Erythroblast (primary cell): ENCODE measurements around the gene PHACTR3.
"Not testable (repeated sequence)": the region's sequence is repeated elsewhere in the genome, so short reads cannot be mapped to it uniquely, and the experiment has no call there.

Experiments used
- DNase-seq, 2 experiments: peaks; one replicate each; lab custom pipeline; 2025; lab: John Stamatoyannopoulos, UW
- GATA1 ChIP-seq: IDR thresholded peaks from 2 replicates; pipeline ENCODE4 v1.6.1; 2011; ENCODE audit warnings: low read depth, mild to moderate bottlenecking, control low read depth, low read length, moderate library complexity
- POLR2A ChIP-seq: IDR thresholded peaks from 2 replicates; pipeline ENCODE4 v1.6.1; 2011; ENCODE audit warnings: mild to moderate bottlenecking, low read length

PHACTR3 gene

DNA sequence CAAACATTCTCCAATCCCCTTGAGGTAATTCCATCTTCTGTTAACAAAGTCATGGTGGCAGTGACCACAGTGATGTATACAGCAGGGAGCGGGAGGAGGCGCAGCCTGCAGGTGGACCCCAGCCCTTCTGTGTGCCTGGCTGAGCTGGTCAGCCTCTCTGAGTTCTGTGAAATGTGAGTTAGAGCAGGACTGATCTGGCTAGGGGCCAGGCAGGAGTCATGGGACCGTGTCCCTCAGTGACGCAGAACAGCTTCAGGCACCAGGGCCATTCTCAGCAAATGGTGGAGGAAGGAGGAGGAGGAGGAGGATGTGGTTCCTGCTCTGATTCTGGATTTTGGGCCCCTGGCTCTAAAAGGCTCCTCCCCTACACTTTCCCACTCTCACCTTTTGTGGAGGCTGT is 6.9 kb downstream of the PHACTR3 start:
- no peak for TF ChIP-seq GATA1
- TF ChIP-seq POLR2A, result no peak
- DNase-seq, result no peak

DNA sequence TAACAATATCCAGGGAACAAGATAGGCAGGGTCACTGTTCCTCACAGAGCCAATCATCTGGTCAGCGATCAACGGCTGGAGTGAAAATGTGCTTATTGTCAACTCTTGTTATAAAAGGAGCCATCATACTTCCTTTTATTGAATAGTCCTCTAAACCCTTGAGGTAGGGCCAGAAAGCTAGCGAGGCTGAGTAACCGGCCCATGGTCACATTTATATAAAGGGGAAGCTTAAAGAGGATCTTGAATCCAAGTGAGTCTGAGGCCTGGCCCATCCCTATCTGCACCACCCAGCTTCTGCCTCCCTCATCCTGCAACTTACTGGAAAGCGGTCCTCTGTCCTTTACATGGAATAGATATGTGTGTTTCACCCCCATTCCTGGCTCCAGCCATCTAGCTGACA is 9.5 kb downstream of the PHACTR3 start:
- TF ChIP-seq GATA1 (no peak), POLR2A (no peak)
- no peak for DNase-seq

DNA sequence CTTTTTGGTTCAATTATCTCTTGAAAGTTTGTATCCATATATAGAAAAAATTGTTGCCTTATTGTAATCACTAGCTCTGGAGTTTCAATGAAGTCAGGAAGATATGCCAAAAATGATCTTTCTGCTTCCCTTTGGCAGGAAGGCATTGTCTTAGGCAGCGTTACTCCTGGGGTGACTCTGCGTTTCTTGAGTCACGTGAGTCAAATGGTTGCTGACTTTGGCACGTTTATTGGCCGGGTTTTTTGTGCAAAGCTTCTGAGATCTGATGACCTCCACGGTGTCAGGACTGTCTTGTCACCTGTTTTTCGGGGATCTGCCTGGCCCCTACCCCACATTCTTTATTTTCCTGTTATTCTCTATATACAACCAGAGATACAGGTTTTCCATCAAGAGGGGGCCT is 10.4 kb downstream of the PHACTR3 start:
- no peak for TF ChIP-seq POLR2A
- TF ChIP-seq GATA1, result no peak
- DNase-seq, result no peak

DNA sequence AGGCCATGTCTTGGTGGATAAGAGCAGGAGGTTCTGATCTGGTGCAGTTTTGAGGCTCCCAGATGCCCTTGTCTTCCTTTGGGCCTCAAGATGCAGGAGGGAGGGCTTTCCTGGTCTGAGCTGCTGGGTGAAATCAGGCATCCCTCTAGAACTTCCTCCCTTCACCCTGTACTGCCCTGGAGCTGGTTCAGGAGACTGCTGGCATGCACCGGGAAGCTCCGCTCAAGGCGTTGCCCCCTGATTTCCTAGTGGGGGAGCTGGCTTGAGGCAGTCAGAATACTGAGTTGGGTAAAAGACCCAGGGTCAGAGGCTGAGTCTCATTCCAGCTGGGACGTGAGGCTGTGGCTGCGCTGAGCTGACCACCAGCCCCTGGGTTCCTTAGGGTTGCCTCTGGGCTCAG is 12.0 kb downstream of the PHACTR3 start:
- no peak for TF ChIP-seq POLR2A
- TF ChIP-seq GATA1, result no peak
- DNase-seq, result no peak

DNA sequence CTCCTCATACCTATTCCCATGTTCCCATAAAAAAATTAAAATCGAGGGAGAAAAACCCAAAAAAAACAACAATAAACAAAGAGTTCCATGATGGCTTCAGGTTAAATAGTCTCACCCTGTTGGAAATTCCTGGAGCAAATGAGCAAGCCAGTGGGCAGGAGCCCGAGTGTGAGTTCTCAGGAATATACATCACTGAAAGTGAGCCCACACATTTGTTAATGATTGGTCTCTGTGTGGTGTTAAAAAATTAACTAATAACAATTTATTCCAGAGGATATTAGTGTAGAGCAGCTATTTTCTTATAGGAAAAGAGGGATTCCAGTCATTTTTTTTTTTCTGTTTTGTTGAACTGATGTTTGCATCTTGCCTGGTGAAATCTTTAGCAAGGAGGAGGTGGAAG is 12.9 kb downstream of the PHACTR3 start:
- TF ChIP-seq GATA1, result no peak
- no peak for TF ChIP-seq POLR2A
- DNase-seq, result no peak

DNA sequence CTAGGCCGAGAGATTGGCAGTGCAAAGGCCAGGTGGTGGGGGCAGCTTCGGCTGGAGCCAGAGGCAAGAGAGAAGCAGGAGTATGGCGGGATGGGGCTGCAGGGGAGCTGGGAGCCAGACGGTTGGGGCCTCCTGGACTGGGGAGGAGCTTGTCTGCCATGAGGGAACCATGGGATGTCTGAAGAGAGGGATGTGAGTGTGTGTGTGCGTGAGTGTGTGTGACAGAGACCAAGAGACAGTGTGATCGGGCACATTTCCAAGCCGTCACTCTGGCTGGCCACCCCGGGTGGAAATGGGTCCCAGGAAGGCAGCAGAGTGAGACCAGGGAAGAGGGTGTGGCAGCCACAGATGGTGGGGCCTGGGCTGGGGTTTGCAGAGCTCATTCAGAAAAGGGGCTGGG is 13.8 kb downstream of the PHACTR3 start:
- TF ChIP-seq POLR2A (no peak), GATA1 (no peak)
- no peak for DNase-seq

DNA sequence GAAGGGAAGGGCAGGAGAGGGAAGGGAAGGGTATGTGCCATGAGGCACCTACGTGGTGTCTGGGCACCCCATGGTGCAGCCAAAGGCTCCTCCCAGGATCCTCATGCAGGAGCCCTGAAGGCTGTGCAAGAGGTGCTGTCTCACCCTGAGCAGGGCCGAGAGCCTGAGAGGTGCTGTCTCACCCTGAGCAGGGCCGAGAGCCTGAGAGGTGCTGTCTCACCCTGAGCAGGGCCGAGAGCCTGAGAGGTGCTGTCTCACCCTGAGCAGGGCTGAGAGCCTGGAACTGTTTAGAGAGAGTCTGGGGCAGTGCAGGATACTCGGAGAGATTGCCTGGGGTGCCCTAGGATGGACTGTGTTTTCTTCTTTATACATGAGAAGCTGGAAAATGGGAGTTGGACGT is 14.2 kb downstream of the PHACTR3 start:
- DNase-seq, result not testable (repeated sequence)

DNA sequence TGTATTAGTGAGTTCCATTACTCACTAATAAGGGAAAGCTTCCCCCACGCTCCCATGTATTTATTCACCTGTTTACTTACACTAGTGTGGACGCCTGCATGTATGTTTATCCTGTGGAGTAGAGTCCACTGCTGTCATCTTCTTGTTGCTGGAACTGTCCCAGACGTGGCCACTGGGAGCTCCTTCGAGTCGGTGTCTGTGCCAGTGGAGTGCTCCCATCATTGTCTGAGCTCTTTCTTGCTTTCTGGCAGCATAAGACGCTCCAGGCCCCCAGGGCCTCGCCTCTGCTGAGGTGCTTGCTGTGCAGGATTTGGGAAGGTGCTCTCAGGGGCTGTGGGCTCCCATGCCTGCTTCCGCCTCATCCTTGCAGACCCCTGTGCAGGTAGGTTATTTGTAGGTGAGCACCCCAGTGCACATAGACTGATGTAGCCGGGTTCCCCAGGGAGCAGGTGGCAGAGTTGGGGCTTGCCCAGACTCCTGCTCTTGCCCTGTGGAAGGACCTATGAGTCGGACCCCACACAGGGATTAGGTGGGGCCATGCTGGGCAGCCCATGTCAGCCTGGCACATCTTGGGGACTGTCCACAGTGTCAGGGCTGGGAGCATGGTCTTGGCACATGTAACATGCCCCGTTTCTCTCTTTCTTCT is 16.6 kb downstream of the PHACTR3 start:
- DNase-seq, result no peak
- TF ChIP-seq POLR2A, result no peak
- TF ChIP-seq GATA1, result no peak

DNA sequence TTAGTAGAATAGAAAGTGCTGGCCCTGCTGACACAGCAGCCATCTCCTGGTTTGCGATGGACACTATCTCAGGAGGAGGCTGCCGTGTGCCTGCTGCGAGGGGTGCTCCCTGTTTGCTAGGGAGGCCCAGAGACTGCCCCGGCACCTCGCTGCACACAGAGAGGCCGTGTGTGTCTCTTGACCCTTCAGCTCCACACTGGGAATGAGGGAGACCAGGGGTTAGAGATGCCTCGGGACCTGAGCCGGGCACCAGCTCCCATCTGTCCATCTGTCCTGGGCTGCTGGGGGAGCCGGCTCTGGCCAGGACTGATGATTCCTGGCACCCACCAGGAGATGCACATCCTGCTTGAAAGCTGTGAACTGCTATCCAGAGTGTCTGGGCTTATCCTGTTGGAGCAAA is 18.2 kb downstream of the PHACTR3 start:
- no peak for TF ChIP-seq POLR2A
- no peak for TF ChIP-seq GATA1
- no peak for DNase-seq

DNA sequence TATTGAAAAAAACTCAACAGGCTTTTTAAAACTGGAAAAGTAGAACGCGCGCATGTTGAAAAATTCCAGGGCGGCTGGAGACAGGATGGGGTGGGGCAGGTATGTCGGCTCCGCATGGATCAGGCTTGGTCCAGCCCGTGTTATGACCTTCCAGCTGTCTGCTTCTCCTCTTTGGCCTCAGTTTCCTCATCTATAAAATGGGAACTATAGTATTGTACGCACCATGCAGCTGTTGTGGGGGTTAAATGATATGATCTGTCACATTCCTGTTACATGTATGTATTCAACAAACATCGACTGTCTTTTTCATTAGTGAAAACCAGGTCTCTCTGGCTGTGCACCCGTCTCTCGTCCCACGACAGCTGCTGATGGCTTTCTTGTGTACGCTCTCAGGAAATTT is 18.8 kb downstream of the PHACTR3 start:
- TF ChIP-seq POLR2A (no peak), GATA1 (no peak)
- DNase-seq, result no peak

DNA sequence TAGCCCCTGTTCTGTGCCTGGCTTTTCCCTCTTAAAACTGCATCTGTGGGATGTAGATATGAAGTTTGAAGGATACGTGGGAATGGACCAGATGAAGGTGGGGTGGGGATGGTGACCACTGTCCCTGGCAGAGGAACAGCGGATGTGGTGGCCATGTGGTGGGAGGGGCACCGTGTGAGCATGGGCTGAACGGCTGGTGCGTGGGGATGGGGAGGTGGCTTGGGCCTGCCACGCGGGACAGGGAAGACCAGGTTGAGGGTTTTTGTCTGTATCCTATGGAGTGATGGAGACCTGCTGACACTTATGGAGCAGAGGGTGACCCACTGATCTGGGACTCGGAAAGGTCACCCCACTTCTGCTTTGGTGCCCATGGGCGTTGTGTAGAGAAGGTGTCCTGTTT is 19.2 kb downstream of the PHACTR3 start:
- TF ChIP-seq GATA1, result no peak
- no peak for TF ChIP-seq POLR2A
- no peak for DNase-seq

DNA sequence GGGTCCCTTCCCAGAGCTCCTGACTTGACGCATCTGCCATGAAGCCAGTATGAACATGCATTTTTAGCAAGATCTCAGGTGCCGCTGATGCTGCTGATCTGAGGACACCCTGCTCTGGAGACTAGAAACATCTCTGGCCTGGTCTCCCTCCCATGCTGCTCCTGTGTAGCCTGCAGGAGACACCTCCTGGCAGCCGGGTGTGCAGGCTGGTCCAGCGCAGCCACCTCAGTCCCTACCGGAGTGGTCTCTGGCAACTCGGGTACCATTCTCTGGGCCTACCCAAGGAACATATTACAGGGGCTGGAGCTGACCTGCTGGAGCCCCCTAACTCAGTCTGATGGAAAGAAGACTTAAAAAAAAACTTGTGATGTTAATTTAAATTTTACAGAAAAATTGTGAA is 20.1 kb downstream of the PHACTR3 start:
- no peak for TF ChIP-seq GATA1
- TF ChIP-seq POLR2A, result no peak
- no peak for DNase-seq

DNA sequence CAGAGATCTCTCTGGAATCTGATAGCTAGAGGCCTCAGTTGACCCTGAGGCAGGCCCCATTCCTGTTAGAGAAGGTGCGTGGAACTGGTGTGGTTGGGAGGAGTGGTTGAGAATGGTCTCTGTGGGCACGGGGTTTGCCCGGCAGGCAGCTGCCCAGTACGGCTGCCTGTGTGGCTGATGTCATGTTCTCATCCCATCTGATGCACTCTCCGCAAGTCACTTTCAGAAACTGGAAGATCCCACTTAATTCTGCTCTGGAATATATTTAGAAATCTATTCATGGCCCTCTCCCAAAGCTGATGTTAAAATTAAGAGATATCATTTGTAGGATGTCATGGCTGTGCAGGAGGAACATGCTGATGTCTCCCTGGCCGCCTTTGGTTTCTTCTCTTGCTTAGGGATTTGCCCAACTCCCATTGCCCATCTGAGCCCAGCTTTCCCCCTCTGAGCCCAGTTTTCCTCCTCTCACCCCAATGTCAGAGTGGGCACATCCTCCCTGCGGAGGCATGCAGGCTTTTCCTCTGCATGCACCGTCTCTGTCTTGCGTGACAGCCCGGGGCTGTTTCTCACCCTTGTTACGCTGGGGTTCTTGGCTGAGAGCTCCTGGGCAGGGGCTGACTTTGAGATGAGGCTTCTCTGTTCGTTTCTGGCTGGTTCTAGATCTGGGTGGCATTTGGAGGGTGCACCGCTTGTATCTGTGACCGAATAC is 21.0 kb downstream of the PHACTR3 start:
- DNase-seq, result no peak
- TF ChIP-seq GATA1 (no peak), POLR2A (no peak)

DNA sequence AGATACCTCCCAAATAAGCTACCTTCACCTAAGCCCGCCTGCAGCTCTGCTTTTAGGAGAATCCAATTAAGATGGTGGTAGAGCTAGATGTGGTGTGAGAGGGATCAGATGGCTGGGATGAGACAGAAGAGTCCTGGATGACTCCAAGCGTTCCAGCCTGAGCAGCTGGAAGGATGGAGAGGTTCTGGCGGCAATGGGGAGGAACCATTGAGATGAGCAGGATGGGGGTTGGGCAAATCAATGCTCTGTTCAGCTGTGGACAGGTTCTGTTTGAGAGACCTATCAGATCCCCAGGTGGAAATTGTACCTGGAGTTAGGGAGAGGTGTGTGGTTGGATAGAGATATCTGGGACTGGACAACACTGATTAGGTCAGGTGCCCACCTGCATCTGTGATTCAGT is 23.0 kb downstream of the PHACTR3 start:
- TF ChIP-seq GATA1 (no peak), POLR2A (no peak)
- DNase-seq, result no peak

DNA sequence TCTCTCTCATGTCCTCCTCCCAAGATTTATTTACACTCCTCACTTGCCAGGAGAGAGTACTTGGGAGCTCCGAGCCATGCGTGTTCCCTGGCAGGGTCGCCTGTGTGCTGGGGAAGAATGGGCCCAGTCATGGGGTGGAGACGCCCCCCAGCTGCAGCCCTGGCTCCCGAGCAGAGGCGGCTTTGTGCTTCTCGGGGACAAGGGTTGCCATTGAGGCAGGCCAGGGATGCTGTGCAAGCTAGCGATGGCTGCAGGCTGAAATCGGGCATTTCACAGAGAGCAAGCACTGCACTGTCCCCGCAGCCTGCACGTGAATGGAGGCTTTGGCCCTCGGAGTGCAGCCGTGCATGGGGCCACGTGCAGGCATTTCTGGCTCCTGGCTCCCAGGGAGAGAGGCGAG is 23.8 kb downstream of the PHACTR3 start:
- no peak for DNase-seq
- TF ChIP-seq GATA1 (no peak), POLR2A (no peak)
